ENCODE measurements around the gene FRMD1.

DNA sequence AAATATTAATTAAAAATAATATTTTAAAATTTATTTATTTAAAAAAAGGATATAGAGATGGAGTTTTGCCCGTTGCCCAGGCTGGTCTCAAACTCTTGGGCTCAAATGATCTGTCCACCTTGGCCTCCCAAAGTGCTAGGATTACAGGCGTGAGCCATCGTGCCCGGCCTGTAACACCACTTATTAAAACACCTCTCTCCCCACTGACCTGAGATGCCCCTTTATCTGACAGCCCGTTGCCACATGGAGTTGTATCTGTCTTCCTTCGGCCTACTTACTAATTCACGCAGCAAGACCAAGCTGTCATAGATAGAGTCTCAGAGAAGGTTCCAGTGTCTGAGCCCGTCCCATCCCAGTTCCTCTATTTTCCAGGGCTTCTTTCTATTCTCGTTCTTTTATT, 50.8 kb downstream of the FRMD1 start:
- TF ChIP-seq, protein P1, sequence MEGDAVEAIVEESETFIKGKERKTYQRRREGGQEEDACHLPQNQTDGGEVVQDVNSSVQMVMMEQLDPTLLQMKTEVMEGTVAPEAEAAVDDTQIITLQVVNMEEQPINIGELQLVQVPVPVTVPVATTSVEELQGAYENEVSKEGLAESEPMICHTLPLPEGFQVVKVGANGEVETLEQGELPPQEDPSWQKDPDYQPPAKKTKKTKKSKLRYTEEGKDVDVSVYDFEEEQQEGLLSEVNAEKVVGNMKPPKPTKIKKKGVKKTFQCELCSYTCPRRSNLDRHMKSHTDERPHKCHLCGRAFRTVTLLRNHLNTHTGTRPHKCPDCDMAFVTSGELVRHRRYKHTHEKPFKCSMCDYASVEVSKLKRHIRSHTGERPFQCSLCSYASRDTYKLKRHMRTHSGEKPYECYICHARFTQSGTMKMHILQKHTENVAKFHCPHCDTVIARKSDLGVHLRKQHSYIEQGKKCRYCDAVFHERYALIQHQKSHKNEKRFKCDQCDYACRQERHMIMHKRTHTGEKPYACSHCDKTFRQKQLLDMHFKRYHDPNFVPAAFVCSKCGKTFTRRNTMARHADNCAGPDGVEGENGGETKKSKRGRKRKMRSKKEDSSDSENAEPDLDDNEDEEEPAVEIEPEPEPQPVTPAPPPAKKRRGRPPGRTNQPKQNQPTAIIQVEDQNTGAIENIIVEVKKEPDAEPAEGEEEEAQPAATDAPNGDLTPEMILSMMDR (IDR thresholded peaks at IDR 0.05; ENCODE audit: poor library complexity), result no peak
- TF ChIP-seq EZH2 (IDR thresholded peaks at IDR 0.05; ENCODE audit: borderline replicate concordance), result no peak
- no peak for TF ChIP-seq EZH2phosphoT487 (IDR thresholded peaks at IDR 0.05; ENCODE audit: low read depth, severe bottlenecking, unreplicated experiment)

Data from hepatocyte (in vitro differentiated cells).